ENCODE results near the gene CCDC141. TPM values are rescaled to one million over a fixed set of nuclear protein-coding genes. Genes with fewer than 3 reads are reported as not detected.

CCDC141 gene
- total RNA-seq, 2 experiments from 2014 or later, result 2.6 TPM

DNA sequence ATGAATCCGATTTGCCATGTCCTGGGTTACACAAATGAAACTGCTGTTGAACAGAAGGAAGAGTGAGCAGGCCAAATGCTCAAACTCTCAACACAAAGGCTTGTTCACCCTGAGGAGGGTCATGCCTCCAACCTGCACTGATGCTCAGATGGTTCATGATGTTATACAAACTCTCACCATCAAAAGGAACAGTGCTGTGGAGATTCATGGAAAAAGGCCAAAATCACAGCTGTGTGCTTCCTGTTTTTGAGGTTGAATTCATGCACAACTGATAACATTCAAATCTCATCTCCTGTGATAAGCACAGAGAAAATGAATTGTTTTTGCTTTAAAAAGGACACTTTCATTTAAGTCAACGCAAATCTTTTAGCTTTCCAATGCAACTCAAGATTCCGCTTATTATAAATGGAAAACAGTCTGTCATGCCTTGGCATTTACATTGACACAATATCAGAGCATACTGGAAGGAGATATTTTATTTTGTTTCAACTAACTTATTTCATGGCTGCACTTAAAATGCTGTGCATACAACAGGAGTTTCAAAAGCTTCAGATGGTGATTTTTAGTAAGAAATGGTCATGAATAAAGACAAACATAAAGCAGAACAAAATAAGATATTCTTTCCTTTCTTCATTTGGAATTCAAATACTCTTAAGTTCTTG lies 220.5 kb downstream of the CCDC141 start:
- no peak overlapping the region for H3K4me3 Mint-ChIP-seq
- peaks cover 3% of the 10 kb centered on the region for H3K4me1 Mint-ChIP-seq
- DNase-seq, result no peak
- no peak overlapping the region for H3K27ac Mint-ChIP-seq
- H3K9me3 Mint-ChIP-seq, result no peaks in the 10 kb centered on the region
- ChIA-PET CTCF (no interaction called here), POLR2A (no interaction called here)
- no peaks in the 10 kb centered on the region for H3K36me3 Mint-ChIP-seq (ENCODE audit: low read depth)
- peaks cover 2% of the 10 kb centered on the region for H3K27me3 Mint-ChIP-seq

DNA sequence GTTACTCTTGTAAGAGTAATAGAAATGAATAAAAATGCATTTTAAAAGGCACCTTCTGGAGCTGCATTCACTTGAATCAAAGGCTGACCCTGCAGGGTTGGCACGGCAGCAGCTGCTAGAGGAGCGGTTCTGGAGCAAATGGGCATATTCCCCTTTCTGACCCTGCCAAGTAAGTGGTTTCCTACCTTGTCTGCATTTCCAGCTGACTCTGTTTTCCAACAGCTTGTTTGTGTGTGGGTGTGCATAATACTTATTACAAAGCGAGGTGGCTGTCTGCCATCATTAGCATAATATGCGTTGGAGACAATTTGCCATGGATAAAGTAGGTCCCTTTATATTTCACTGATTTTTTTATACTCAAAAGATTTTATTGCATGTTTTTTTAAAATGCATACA lies 221.5 kb downstream of the CCDC141 start:
- Mint-ChIP-seq H3K27me3 (peaks cover 2% of the 10 kb centered on the region), H3K4me1 (peaks cover 3% of the 10 kb centered on the region), H3K36me3 (ENCODE audit: low read depth) (no peaks in the 10 kb centered on the region), H3K4me3 (no peak overlapping the region), H3K27ac (no peak overlapping the region), H3K9me3 (no peaks in the 10 kb centered on the region)
- POLR2A ChIA-PET, result no interaction called here
- DNase-seq, result no peak
- CTCF ChIA-PET, result no interaction called here

DNA sequence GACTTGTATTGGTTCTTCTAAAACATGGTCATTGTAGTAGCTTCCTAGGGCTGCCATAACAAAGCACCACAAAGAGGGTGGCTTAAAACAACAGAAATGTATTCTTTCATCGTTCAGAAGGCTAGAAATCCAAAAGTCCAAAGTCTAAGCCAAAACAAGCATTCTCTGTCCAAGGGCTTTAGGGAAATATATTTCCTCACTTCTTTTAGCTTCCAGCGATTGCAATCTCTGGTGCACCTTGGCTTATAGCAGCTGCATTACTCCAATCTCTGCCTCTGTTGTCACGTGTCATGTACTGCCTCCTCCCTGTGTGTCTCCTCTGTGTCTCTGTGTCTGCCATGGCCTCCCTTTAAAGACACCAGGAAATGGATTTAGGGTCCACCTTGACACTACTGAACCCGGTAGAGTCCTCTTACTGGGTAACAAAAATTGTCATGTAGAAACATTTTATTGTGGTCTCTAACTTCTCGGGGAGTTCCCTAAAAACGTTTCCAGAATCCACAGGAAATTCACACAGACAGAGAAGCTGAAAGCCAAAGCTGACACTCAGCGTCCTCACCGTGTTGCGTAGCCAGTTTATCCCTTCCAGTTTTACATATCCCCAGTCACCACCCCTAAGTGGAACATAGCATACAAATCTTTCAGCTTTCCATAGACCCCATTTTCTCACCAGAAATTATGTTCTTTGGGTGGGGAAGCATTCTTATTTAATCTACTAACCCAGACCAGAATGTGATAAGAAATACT lies 222.0 kb downstream of the CCDC141 start:
- no peak overlapping the region for H3K27ac Mint-ChIP-seq
- no peaks in the 10 kb centered on the region for H3K9me3 Mint-ChIP-seq
- H3K4me3 Mint-ChIP-seq, result no peak overlapping the region
- DNase-seq, result no peak
- no peaks in the 10 kb centered on the region for H3K36me3 Mint-ChIP-seq (ENCODE audit: low read depth)
- H3K4me1 Mint-ChIP-seq, result peaks cover 3% of the 10 kb centered on the region
- ChIA-PET CTCF (no interaction called here), POLR2A (no interaction called here)
- no peaks in the 10 kb centered on the region for H3K27me3 Mint-ChIP-seq

DNA sequence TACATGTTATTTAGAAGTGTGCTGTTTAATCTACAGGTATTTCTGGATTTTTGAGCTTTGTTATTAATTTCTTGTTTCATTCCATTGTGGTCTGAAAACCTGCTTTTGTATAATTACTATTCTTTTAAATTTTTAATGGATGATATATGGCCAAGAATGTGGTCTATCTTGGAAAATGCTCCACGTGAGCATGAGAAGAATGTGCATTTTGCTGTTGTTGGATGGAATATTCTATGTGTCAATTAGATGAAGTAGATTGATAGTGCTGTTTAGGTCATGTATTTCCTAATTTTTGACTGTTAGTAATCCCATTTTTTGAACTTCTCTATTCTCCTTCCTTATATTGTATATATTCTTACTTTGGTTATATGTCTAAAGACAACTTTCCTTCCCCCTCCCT lies 222.8 kb downstream of the CCDC141 start:
- peaks cover 3% of the 10 kb centered on the region for H3K4me1 Mint-ChIP-seq
- POLR2A ChIA-PET, result no interaction called here
- no peak overlapping the region for H3K4me3 Mint-ChIP-seq
- H3K27ac Mint-ChIP-seq, result no peak overlapping the region
- CTCF ChIA-PET, result interaction anchor here (1.1 kb wide), 1 partner anchor 32 kb away, joined by 3 read pairs; no protein-coding TSS in a partner anchor
- no peak for DNase-seq
- no peaks in the 10 kb centered on the region for H3K36me3 Mint-ChIP-seq (ENCODE audit: low read depth)
- no peaks in the 10 kb centered on the region for H3K27me3 Mint-ChIP-seq
- no peaks in the 10 kb centered on the region for H3K9me3 Mint-ChIP-seq

DNA sequence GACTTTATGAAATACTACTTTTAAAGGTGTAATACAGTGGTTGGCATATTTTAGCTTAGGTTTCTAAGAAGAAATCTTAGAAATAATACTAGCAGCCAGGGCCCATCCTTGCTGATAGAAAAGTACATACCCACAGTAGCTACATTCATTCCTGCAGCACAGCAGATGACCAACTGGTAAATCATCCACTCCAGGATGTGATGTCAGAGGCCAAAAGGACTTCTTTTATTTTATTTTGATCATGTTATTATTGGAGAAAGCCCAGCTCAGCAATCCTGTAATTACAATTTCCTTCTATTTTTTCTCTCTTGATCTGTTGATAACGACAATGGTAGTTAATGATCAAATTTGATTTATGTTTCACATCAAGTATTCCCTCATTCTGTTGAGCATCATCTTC lies 224.8 kb downstream of the CCDC141 start:
- no peak overlapping the region for H3K27ac Mint-ChIP-seq
- POLR2A ChIA-PET, result no interaction called here
- no peak overlapping the region for H3K4me3 Mint-ChIP-seq
- CTCF ChIA-PET, result no interaction called here
- DNase-seq, result no peak
- H3K4me1 Mint-ChIP-seq, result peaks cover 3% of the 10 kb centered on the region
- no peaks in the 10 kb centered on the region for H3K27me3 Mint-ChIP-seq
- H3K9me3 Mint-ChIP-seq, result no peaks in the 10 kb centered on the region
- no peaks in the 10 kb centered on the region for H3K36me3 Mint-ChIP-seq (ENCODE audit: low read depth)

DNA sequence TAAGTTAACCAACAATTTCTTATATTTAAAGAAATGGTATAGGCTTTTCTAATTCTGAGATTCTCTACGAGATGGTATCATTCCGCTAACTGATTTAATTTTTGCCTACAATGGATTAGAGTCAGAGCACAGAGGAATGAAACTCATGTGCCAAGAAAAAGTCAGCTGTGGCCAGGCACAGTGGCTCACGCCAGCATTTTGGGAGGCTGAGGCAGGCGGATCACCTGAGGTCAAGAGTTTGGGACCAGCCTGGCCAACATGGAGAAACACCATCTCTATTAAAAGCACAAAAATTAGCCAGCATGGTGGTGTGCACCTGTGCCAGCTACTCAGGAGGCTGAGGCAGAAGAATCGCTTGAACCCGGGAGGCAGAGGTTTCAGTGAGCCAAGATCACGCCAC lies 225.8 kb downstream of the CCDC141 start:
- H3K4me1 Mint-ChIP-seq, result peaks cover 5% of the 10 kb centered on the region
- H3K4me3 Mint-ChIP-seq, result no peak overlapping the region
- CTCF ChIA-PET, result no interaction called here
- POLR2A ChIA-PET, result no interaction called here
- DNase-seq, result no peak
- H3K27ac Mint-ChIP-seq, result no peak overlapping the region
- H3K27me3 Mint-ChIP-seq, result peaks cover 2% of the 10 kb centered on the region
- H3K36me3 Mint-ChIP-seq (ENCODE audit: low read depth), result no peaks in the 10 kb centered on the region
- no peaks in the 10 kb centered on the region for H3K9me3 Mint-ChIP-seq

DNA sequence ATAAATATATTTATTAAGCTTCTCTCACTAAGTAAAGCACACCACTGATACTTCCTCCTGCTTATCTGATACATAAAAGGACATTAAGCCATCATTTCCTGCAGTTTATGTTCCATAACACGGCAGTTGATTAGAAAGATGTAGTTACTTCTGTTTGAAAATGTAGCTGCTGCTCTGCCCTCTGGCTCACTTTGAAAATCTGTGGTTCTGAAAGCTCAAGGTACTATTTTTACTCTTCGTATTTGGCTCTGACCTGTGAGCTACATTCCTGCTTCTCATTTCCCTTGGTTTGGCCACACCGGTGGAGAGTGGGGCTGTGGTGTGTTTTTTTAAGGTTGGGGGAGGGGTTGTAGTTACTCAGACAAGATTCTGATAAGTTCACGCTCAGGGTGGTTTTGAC lies 229.9 kb downstream of the CCDC141 start:
- Mint-ChIP-seq H3K4me3 (no peak overlapping the region), H3K27me3 (peaks cover 9% of the 10 kb centered on the region), H3K36me3 (ENCODE audit: low read depth) (no peaks in the 10 kb centered on the region), H3K4me1 (peaks cover 4% of the 10 kb centered on the region), H3K27ac (no peak overlapping the region), H3K9me3 (no peaks in the 10 kb centered on the region)
- ChIA-PET POLR2A (no interaction called here), CTCF (interaction anchor here (0.7 to 1.3 kb wide), 4 partner anchors 13 to 310 kb away, joined by 3 read pairs; partner anchors contain the start of gene TTN)
- no peak for DNase-seq

DNA sequence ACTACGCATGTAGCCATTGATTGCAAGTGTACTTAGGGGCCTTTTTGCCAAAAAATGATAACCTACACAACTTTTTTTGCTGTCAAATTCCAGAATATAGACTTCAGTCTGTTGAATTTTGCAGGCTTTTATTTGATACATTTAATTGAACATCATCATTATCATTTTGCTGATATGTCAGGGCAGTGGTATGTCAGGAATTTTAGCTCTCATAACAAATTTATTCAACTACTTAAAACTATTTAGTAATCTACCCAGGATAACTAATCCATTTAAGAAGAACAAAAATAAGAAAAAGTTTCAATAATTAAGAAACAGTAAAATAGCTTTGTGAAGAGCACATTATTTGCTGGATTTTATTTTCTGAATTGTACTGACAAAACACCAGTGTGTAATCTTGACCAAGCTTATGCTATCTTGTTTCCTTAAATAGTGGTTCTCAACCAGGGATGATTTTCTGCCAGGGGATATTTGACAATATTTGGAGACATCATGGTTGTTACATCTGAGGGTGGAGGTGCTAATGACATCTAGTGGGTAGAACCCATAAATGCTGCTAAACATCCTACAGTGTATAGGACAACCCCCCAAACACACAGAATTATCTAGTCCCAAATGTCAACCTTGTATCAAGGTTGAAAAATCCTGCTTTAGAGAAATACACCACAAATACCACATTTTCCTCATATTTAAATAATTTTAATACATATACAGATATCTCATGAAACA lies 230.6 kb downstream of the CCDC141 start:
- H3K4me3 Mint-ChIP-seq, result no peak overlapping the region
- DNase-seq, result no peak
- ChIA-PET POLR2A (no interaction called here), CTCF (interaction anchor here (0.7 to 1.3 kb wide), 4 partner anchors 13 to 311 kb away, joined by 3 read pairs; partner anchors contain the start of gene TTN)
- H3K27ac Mint-ChIP-seq, result no peak overlapping the region
- no peaks in the 10 kb centered on the region for H3K36me3 Mint-ChIP-seq (ENCODE audit: low read depth)
- no peaks in the 10 kb centered on the region for H3K9me3 Mint-ChIP-seq
- peaks cover 9% of the 10 kb centered on the region for H3K27me3 Mint-ChIP-seq
- peaks cover 4% of the 10 kb centered on the region for H3K4me1 Mint-ChIP-seq

DNA sequence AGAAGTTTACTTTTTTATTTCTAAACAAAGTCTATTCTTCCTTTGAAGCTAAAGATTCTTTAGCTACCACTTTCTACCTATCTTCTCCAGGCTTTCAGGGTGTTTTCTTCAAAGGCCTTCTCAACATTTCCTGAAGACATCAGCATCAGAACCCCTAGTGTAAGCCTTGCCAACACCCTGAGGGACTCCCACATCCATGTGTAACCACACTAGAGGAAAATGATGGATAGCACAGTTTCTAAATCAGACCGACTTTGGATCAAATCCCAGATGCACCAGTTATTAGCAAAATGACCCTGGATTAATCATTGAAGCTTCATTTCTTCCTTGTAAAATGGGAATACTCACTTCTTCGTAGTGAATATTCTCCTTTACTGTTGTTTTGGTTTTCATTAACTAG lies 238.0 kb downstream of the CCDC141 start:
- Mint-ChIP-seq H3K27ac (no peak overlapping the region), H3K36me3 (ENCODE audit: low read depth) (no peaks in the 10 kb centered on the region), H3K4me3 (no peak overlapping the region), H3K4me1 (no peaks in the 10 kb centered on the region), H3K27me3 (no peaks in the 10 kb centered on the region), H3K9me3 (no peaks in the 10 kb centered on the region)
- POLR2A ChIA-PET, result interaction anchor here (0.9 kb wide), 1 partner anchor 71 kb away, joined by 3 read pairs; no protein-coding TSS in a partner anchor
- DNase-seq, result no peak
- CTCF ChIA-PET, result interaction anchor here (2.1 kb wide), 1 partner anchor 18 kb away, joined by 5 read pairs; no protein-coding TSS in a partner anchor

DNA sequence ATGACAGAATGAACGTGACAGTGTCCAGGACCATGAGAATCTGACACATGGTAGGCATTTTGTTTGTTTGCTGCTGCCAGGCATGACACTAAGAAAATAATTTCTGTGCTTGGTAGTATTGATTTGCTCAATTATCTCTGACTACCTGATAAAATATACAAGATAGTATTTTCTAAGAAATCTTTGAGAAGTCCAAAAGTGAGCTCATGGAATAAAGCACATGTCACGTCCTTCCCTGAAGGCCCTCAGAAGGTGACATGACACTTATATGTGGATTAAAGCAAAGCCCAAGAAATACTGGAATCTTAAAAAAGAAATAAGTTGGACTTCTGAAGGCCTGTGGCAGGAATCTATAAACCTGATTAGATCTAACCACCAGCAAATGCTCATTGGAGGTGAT lies 238.9 kb downstream of the CCDC141 start:
- ChIA-PET CTCF (interaction anchor here (2.1 kb wide), 1 partner anchor 17 kb away, joined by 5 read pairs; no protein-coding TSS in a partner anchor), POLR2A (interaction anchor here (0.9 kb wide), 1 partner anchor 72 kb away, joined by 3 read pairs; no protein-coding TSS in a partner anchor)
- no peak overlapping the region for H3K4me3 Mint-ChIP-seq
- no peaks in the 10 kb centered on the region for H3K27me3 Mint-ChIP-seq
- no peaks in the 10 kb centered on the region for H3K36me3 Mint-ChIP-seq (ENCODE audit: low read depth)
- H3K9me3 Mint-ChIP-seq, result no peaks in the 10 kb centered on the region
- DNase-seq, result no peak
- H3K4me1 Mint-ChIP-seq, result no peaks in the 10 kb centered on the region
- H3K27ac Mint-ChIP-seq, result no peak overlapping the region

DNA sequence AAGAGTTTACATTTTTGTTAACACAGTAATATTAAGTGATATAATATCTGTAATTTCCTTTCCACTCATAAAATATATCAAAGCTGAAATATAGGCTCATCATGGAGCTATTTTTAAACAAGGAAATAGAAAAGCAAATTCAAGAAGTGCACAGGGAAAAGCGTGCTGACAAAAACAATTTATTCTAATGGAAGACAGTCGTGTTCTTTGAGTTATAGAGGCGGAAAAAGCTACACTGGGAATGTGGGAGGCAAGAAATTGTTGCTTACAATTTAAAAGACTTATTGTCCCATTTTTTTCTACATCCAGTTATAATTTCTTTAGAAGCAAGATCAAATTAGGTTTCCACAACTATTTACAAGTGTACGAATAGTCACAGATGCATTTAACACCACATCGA lies 239.5 kb downstream of the CCDC141 start:
- no peak overlapping the region for H3K27ac Mint-ChIP-seq
- H3K4me3 Mint-ChIP-seq, result no peak overlapping the region
- H3K4me1 Mint-ChIP-seq, result no peaks in the 10 kb centered on the region
- ChIA-PET CTCF (no interaction called here), POLR2A (no interaction called here)
- no peak for DNase-seq
- H3K27me3 Mint-ChIP-seq, result no peaks in the 10 kb centered on the region
- H3K36me3 Mint-ChIP-seq (ENCODE audit: low read depth), result no peaks in the 10 kb centered on the region
- no peaks in the 10 kb centered on the region for H3K9me3 Mint-ChIP-seq

GRCh38 chr2:178807227-178808008 lies 242.5 kb downstream of the CCDC141 start, which contains the start of gene TTN:
Gene TTN (minus strand): TSS chr2:178807423. CDS start chr2:178804642, 2,781 bp downstream.
- Mint-ChIP-seq H3K36me3 (ENCODE audit: low read depth) (no peaks in the 10 kb centered on the region), H3K4me3 (no peak within 1 kb of the TSS), H3K27me3 (no peaks in the 10 kb centered on the region), H3K9me3 (no peaks in the 10 kb centered on the region), H3K4me1 (no peaks in the 10 kb centered on the region), H3K27ac (no peak within 1 kb of the TSS)
- no peak for DNase-seq
- ChIA-PET CTCF (interaction anchor here (1.2 kb wide), 1 partner anchor 12 kb away, joined by 3 read pairs; no protein-coding TSS in a partner anchor), POLR2A (no interaction called here)
